ENCODE data around the gene CYP46A1.
A peak's percentile ranks its signal among the peaks of the same experiment; 100 is the strongest.
"Not testable (repeated sequence)": the region's sequence is repeated elsewhere in the genome, so short reads cannot be mapped to it uniquely, and the experiment has no call there.

The CYP46A1 gene

DNA sequence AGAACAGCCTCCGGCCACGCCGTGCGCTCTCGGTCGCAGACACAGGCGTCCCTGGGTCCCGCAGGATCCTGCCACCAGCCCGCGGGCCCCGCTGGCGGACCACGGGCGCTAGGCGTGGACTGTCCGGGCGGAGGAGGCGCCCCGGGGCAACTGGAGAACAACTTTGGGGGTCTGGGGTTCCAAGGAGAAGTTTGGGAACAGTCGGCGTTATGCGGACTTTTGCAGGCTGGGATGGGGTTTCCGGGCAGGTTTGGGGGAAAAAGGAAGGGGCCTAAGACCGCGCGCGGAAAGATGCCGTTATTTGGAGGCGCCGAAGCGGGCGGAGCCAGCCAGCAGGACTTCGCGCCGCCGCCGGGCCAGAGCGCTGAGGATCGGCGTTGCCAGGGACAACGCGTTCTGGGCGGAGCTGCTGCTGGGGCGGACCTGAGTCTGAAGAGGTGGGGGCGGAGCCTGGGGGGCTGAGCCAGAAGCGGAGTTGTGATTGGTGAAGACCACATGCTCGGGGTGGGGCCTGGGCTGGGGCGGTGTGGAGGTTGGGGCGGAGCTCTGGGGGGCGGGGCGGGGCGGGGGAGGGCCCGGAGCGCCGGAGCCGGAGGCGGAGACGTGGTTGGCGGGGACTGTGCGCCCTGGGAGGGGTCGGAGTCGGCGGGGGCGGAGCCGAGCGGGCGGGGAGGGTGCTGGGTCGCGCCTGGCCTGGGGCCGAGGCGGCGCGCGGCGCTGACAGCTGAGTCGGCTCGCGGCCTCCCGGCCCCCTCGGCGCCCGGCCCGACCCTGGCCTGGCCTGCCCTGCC, at the start of gene CYP46A1:
TSS of gene CYP46A1 (plus strand) at position 680 of the 791 bp plus-strand sequence. CDS start 120 bp downstream, outside the sequence.
- Histone ChIP-seq H3K4me1 (ENCODE audit: insufficient read depth, low read length) (peaks cover 3% of the 10 kb centered on the region; the same call in 1 of the 2 replicates), H3K9ac (ENCODE audit: low read depth, low read length) (peak within 1 kb of the TSS; percentile 78), H3K9me3 (ENCODE audit: control insufficient read depth, insufficient read depth, low read length) (no peaks in the 10 kb centered on the region), H3K36me3 (ENCODE audit: insufficient read depth, low read length) (no peaks in the 10 kb centered on the region)

DNA sequence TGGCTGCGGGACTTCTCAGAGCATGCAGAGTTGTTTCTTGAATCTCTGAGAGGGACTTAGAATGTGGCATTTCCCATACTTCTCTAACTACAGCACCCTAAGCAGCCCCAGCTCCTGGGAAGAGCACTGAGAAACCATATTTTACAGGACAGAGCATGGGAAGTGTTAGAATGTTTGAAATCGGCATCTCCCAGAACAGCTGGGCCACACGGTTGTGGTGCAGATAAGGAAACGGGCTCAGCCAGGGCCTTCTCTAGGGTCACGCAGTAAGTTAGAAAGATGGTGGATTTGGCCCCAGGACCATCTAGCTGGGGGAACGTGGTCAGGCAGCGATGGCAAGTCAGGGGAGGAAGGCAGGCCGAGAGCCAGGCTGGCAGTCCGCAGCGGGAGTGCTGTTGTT, 49.7 kb upstream of the CYP46A1 start:
- no peak overlapping the region for H3K9ac ChIP-seq (ENCODE audit: low read depth, low read length)
- no peaks in the 10 kb centered on the region for H3K36me3 ChIP-seq (ENCODE audit: insufficient read depth, low read length)
- H3K9me3 ChIP-seq (ENCODE audit: control insufficient read depth, insufficient read depth, low read length): no peaks in the 10 kb centered on the region
- no peaks in the 10 kb centered on the region for H3K4me1 ChIP-seq (ENCODE audit: insufficient read depth, low read length)

DNA sequence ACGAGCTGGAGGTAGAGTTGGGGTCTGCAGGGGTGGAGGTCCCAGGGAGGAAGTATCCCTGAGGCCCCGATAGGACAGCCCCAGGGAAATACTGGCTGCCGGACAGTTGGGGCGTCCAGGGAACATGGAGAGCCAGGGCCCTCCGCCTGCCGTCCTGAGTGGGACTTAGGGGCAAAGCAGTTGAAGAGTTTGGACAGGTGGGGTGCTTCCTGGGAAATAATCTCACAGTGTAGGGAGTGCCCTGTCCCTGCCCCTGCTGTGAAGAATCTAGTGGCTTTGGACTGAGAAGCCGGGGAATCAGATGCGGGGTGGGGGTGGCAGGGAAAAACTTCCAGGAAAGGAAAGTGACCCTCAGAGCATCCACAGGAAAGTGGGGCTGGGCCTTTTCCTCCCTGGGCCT, 49.0 kb upstream of the CYP46A1 start:
- no peak overlapping the region for H3K9ac ChIP-seq (ENCODE audit: low read depth, low read length)
- no peaks in the 10 kb centered on the region for H3K4me1 ChIP-seq (ENCODE audit: insufficient read depth, low read length)
- H3K36me3 ChIP-seq (ENCODE audit: insufficient read depth, low read length): no peaks in the 10 kb centered on the region
- H3K9me3 ChIP-seq (ENCODE audit: control insufficient read depth, insufficient read depth, low read length): no peaks in the 10 kb centered on the region

DNA sequence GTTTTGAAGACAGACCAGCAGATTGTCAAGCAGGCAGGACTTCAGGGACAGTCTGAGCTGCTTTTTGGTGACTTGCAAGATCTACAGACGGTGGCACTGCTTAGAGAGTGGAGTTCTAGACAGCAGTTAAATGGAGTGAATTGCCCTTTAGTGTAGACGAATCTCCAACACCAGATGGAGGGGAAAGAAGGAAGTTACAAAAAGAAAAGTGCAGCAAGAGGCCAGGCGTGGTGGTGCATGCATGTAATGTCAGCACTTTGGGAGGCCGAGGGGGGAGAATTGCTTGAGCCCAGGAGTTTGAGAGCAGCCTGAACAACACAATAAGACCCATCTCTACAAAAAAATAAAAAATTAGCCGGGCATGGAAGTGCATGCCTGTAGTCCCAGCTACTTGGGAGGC, 47.6 kb upstream of the CYP46A1 start:
- H3K9me3 ChIP-seq (ENCODE audit: control insufficient read depth, insufficient read depth, low read length): no peaks in the 10 kb centered on the region
- H3K9ac ChIP-seq (ENCODE audit: low read depth, low read length): no peak overlapping the region
- no peaks in the 10 kb centered on the region for H3K36me3 ChIP-seq (ENCODE audit: insufficient read depth, low read length)
- no peaks in the 10 kb centered on the region for H3K4me1 ChIP-seq (ENCODE audit: insufficient read depth, low read length)

DNA sequence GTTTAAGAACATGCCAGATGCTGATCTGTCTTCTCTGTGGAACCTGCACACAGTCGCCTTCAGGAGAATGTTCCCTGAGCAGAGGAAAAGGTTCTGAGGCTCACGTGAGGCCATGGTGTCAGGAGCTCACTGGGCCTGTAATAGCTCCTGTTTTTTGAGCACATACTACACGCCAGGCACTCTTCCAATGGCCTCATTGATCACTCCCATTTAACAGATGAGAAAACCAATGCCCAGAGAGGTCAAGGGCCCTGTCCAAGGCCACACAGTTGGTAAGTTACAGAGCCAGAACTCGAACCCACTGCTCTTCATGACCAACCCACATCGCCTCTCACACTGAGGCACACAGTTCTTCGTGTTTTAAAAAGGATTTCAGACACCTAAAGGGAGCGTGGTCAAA, 46.5 kb upstream of the CYP46A1 start:
- H3K4me1 ChIP-seq (ENCODE audit: insufficient read depth, low read length): no peaks in the 10 kb centered on the region
- no peaks in the 10 kb centered on the region for H3K9me3 ChIP-seq (ENCODE audit: control insufficient read depth, insufficient read depth, low read length)
- H3K9ac ChIP-seq (ENCODE audit: low read depth, low read length): no peak overlapping the region
- no peaks in the 10 kb centered on the region for H3K36me3 ChIP-seq (ENCODE audit: insufficient read depth, low read length)

DNA sequence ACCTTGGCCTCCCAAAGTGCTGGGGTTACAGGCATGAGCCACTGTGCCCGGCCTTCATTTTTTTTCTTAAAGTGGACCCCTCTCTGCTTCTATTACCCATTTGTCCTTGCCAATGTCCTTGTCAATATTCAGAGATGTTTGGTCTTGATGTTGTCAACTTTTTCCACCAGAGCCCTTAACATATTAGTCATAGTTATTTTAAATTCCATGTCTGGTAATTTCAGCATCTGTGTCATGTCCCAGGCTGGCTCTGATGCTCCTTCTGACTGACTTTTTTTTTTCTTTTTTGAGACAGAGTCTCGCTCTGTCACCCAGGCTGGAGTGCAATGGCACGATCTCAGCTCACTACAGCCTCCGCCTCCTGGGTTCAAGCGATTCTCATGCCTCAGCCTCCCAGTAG, 41.3 kb upstream of the CYP46A1 start:
- H3K9ac ChIP-seq (ENCODE audit: low read depth, low read length); H3K9me3 ChIP-seq (ENCODE audit: control insufficient read depth, insufficient read depth, low read length); H3K4me1 ChIP-seq (ENCODE audit: insufficient read depth, low read length); H3K36me3 ChIP-seq (ENCODE audit: insufficient read depth, low read length): not testable (repeated sequence)

DNA sequence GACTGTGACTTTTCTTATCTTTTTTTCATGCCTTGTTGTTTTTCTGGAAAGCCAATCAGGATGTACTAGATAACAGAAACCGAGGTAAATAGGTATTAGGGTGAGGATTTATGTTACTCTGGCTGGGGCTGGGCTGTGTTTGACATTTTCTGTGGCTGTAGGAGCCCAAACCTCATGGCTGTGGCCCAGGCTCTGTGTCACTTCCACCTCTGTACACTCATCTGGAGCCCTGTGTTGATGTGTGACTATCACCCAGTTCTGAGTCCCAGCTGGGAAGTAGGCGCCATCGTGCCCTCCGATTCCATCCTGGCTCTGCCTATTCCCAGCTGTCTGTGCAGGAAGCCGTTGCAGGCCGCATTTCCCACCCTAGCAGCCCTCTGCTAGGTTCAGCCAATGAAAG, 40.8 kb upstream of the CYP46A1 start:
- no peaks in the 10 kb centered on the region for H3K4me1 ChIP-seq (ENCODE audit: insufficient read depth, low read length)
- no peaks in the 10 kb centered on the region for H3K36me3 ChIP-seq (ENCODE audit: insufficient read depth, low read length)
- no peaks in the 10 kb centered on the region for H3K9me3 ChIP-seq (ENCODE audit: control insufficient read depth, insufficient read depth, low read length)
- no peak overlapping the region for H3K9ac ChIP-seq (ENCODE audit: low read depth, low read length)

DNA sequence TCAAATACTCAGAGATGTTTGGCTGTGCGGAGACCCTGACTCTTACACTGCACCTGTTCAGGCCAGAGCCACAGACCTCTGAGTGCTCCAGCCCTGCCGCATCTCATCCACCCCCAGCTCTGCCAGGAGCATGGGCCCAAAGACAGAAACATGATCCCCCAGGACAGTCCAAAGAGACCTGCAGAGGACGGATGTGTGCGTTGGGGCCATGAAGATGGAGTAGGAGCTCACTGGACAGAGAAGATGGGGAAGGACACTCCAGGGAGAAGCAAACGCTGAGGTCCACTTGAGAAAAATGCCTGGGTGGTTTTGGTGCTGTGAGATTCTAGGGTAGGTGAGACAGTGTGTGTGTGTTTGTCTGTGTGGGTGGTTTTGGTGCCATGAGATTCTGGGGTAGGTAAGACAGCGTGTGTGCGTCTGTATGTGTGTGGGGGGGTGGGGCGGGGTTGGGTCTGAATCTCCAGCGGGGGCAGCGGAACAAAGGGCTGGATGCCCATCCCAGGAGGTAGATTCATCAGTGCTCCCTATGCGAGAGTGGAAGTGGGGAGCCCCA, 40.0 kb upstream of the CYP46A1 start:
- Histone ChIP-seq H3K4me1 (ENCODE audit: insufficient read depth, low read length) (no peaks in the 10 kb centered on the region), H3K36me3 (ENCODE audit: insufficient read depth, low read length) (no peaks in the 10 kb centered on the region), H3K9ac (ENCODE audit: low read depth, low read length) (peak overlapping the region; percentile 61; the same call in 1 of the 2 replicates), H3K9me3 (ENCODE audit: control insufficient read depth, insufficient read depth, low read length) (no peaks in the 10 kb centered on the region)

DNA sequence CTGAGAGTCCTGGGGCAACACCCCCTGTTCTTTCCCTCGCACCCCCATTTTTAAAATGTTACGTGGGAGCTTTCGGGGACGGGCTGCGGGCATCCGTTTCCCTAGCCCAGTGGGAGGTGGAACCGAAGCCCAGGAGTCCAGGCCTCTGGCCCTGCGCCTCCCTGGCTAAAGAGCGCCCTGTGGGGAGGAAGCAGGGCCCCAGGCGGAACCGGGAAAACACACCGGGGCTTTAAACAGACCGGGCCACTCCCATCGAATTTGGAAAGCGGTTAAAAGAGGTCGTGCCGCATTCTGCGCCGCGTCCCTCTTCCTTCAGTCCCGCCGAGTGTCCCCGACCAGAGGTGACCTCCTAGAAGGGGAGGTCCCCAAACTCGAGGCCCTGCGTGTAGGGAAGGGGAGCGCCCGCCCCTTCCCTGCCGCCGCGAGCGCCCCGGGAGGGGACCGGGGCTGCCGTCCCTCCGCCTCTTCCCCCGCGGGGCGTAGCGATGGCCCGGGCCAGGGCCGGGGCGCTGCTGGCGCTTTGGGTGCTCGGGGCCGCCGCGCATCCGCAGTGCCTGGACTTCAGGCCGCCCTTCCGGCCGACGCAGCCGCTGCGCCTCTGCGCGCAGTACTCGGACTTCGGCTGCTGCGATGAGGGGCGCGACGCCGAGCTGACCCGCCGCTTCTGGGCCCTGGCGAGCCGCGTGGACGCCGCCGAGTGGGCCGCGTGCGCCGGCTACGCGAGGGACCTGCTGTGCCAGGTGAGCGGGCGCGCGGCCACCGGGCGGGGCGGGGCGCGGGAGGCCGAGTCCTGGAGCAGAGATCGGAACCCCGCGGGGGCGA, 39.2 kb upstream of the CYP46A1 start, which contains the start of gene HHIPL1:
TSS of gene HHIPL1 (plus strand) at position 407 of the 822 bp plus-strand sequence. CDS start at position 486, 79 bp downstream.
- no peaks in the 10 kb centered on the region for H3K36me3 ChIP-seq (ENCODE audit: insufficient read depth, low read length)
- no peaks in the 10 kb centered on the region for H3K4me1 ChIP-seq (ENCODE audit: insufficient read depth, low read length)
- no peaks in the 10 kb centered on the region for H3K9me3 ChIP-seq (ENCODE audit: control insufficient read depth, insufficient read depth, low read length)
- H3K9ac ChIP-seq (ENCODE audit: low read depth, low read length): peak within 1 kb of the TSS; percentile 61

DNA sequence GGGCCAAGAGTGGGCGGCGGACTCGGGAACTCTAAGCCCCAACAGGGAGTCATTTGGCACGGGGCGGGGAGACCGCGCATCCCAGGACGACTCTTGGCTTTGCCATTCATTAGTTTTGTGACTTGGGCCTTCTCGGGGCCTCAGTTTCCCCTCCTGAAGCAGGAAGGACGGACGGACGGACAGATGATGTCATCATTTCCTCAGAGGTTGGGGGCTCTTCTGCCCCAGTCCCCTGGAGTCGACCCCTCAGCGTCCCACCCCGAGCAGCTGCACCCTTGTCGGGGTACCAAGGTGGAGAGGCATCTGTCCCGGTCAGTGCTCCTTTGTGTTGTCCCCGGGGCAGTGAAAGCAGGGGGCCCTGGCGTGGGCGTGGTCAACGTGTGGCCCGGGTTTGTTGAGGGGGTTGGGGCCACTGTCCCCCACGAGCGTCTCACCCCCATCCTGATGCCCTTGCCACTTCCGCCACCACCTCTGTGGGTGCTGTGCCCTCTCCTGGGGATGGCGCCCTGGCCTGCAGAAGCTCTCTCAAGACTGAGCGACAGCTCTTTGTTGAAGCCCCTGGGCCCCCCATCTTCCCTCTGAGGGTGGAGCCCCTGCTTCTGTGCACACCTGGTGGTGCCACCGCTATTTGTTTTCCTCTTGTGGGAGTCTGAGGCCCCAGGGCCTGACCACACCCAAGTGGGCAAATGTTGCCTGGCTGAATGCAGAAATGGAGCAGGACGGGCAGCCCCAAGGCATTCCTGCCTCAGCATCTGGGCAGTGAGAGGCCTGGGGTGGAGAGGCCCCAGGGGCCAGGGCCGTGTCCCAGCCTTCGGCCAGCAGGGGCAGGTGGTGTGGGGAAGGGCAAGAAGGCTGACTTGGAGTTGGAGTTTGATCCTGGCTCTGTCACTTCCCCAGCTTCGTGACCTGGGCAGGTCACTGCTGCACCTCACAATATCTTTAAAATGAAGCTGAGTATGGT, 38.3 kb upstream of the CYP46A1 start:
- Histone ChIP-seq H3K9ac (ENCODE audit: low read depth, low read length) (peak overlapping the region; percentile 61; the same call in 1 of the 2 replicates), H3K4me1 (ENCODE audit: insufficient read depth, low read length) (no peaks in the 10 kb centered on the region), H3K9me3 (ENCODE audit: control insufficient read depth, insufficient read depth, low read length) (no peaks in the 10 kb centered on the region), H3K36me3 (ENCODE audit: insufficient read depth, low read length) (no peaks in the 10 kb centered on the region)

DNA sequence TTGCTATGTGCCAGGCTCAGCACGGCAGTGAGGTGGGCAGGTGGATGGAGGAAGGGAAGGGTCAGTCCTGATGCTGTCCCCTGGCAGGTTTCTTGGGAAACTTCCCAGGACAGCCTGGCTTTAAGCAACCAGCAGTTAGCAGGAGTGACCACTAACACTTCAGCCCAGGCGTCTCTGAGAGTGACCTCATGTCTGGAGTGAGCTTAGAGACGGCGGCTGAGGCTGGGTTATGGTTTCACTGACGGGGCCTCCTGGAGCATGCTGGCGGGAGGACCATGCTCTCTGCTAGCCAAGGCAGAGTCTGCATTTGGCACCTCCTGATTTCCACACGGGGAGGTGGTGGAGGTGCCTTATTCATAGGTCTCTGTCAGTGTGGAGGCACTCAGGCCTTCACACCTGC, 36.7 kb upstream of the CYP46A1 start:
- H3K9ac ChIP-seq (ENCODE audit: low read depth, low read length): no peak overlapping the region
- no peaks in the 10 kb centered on the region for H3K4me1 ChIP-seq (ENCODE audit: insufficient read depth, low read length)
- H3K9me3 ChIP-seq (ENCODE audit: control insufficient read depth, insufficient read depth, low read length): no peaks in the 10 kb centered on the region
- no peaks in the 10 kb centered on the region for H3K36me3 ChIP-seq (ENCODE audit: insufficient read depth, low read length)

DNA sequence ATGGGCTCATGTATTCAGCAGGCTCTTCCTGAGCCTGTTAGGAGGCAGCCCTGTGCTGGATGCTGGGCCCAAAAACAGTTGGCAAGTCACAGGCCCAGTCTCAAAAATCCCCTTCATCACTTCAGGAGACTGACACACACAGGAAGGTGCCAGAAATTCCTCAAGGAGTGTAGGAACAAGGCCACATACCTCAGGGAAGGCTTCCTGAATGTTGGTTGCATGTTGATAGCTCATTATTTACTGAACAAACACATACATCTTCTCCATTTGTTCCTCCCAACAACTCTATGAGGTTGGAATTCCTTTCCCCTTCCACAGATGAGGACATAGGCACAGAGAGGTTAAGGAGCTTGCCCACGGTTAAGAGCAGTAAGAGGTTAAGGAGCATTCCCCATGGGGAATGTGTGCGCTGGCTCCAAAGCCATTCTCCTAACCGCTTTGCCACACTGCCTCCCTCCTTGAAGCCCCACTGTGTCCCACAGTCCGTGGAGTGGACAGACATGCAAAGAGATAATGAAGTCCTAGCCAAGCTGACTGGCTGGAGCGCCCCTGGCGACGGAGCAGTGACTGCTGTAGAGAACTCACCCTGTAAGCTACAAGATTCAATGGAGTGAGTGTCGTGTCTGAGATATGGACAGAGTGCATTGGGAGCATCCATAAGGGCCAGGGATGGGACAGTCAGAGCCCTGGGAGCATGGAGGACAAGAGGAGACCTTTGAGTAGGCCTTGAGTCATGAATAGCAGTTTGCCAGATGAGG, 35.9 kb upstream of the CYP46A1 start:
- Histone ChIP-seq H3K36me3 (ENCODE audit: insufficient read depth, low read length) (no peaks in the 10 kb centered on the region), H3K9ac (ENCODE audit: low read depth, low read length) (no peak overlapping the region), H3K4me1 (ENCODE audit: insufficient read depth, low read length) (no peaks in the 10 kb centered on the region), H3K9me3 (ENCODE audit: control insufficient read depth, insufficient read depth, low read length) (no peaks in the 10 kb centered on the region)

DNA sequence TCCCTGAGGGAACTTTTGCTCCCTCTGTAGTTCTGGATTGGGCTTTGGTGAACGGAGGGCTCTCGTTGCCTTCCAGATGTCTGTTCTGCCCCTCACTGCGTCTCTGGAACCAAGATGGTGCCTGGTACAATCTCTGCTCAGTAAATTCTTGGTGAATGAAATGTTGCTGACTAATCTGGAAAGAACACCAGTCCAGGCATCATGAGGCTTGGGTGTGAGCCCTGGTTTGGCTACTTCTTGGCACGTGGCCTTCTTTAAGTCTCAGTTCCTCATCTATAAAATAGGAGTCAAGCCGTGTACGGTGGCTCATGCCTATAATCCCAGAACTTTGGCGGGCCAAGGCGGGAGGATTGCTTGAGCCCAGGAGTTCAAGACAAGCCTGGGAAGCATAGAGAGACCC, 34.9 kb upstream of the CYP46A1 start:
- H3K4me1 ChIP-seq (ENCODE audit: insufficient read depth, low read length): no peaks in the 10 kb centered on the region; the same call in 1 of the 2 replicates
- H3K9me3 ChIP-seq (ENCODE audit: control insufficient read depth, insufficient read depth, low read length): no peaks in the 10 kb centered on the region
- no peaks in the 10 kb centered on the region for H3K36me3 ChIP-seq (ENCODE audit: insufficient read depth, low read length)
- H3K9ac ChIP-seq (ENCODE audit: low read depth, low read length): no peak overlapping the region

Data from ES-I3 (cell line).